OCI-LY7 (cell line): ENCODE measurements around the gene FCN1. TPM values are rescaled to one million over a fixed set of nuclear protein-coding genes. Genes with fewer than 3 reads are reported as not detected.
A peak's percentile ranks its signal among the peaks of the same experiment; 100 is the strongest.

Source experiments
- BruUV-seq: library from RNA; stranded (reverse); fragments of 400-500 nt; replicated peaks from 2 replicates; lab custom pipeline; 2021; lab: Mats Ljungman, UMichigan
- CTCF ChIA-PET: fragments of 300-600 bp; sonication (Branson Sonifier 250); formaldehyde crosslinking; loops from one replicate; lab custom pipeline; 2022; ENCODE audit warnings: antibody characterized with exemption; ENCODE audit not compliant: unreplicated experiment; lab: Charles Lee
- POLR2A ChIA-PET: fragments of 300-600 bp; sonication (Branson Sonifier 250); formaldehyde crosslinking; loops from one replicate; lab custom pipeline; 2022; ENCODE audit warnings: antibody characterized with exemption; lab: Charles Lee
- DNase-seq: peaks from one replicate; pipeline ENCODE4 v3.0.0-alpha.2; 2015; ENCODE audit warnings: low spot score
- H2AFZ ChIP-seq: fragments of 200-600 bp; sonication (generic), shearing (Covaris generic); 2 replicates; pipeline ENCODE4 v1.6.1; 2014; ENCODE audit warnings: mild to moderate bottlenecking, antibody characterized with exemption, low read length, moderate library complexity
- H3K27ac ChIP-seq: fragments of 200-600 bp; sonication (generic); 2 replicates; pipeline ENCODE4 v1.5.1; 2014; ENCODE audit warnings: mixed run types, low read depth, mild to moderate bottlenecking, moderate library complexity, low read length, inconsistent platforms; ENCODE audit not compliant: poor library complexity, severe bottlenecking
- H3K36me3 ChIP-seq: fragments of 200-600 bp; sonication (generic); 2 replicates; pipeline ENCODE4 v1.6.1; 2014; ENCODE audit warnings: mild to moderate bottlenecking, antibody characterized with exemption, low read length, moderate library complexity, mixed read lengths; ENCODE audit not compliant: insufficient read depth
- H3K4me1 ChIP-seq: fragments of 200-600 bp; sonication (generic); 2 replicates; pipeline ENCODE4 v1.5.1; 2014; ENCODE audit warnings: mild to moderate bottlenecking, low read length; ENCODE audit not compliant: insufficient read depth, poor library complexity, severe bottlenecking
- H3K4me2 ChIP-seq: fragments of 200-600 bp; sonication (generic); 2 replicates; pipeline ENCODE4 v1.6.1; 2014; ENCODE audit warnings: mild to moderate bottlenecking, low read length
- H3K4me3 ChIP-seq: fragments of 200-600 bp; sonication (generic); 2 replicates; pipeline ENCODE4 v1.5.1; 2014; ENCODE audit warnings: mild to moderate bottlenecking, low read depth, low read length; ENCODE audit not compliant: poor library complexity, severe bottlenecking
- H3K79me2 ChIP-seq: fragments of 200-600 bp; sonication (generic); 2 replicates; pipeline ENCODE4 v1.6.1; 2016; ENCODE audit warnings: low read depth, mild to moderate bottlenecking, low read length, moderate library complexity, mixed read lengths; ENCODE audit not compliant: insufficient read depth
- H3K9me2 ChIP-seq: fragments of 200-600 bp; sonication (generic); 2 replicates; pipeline ENCODE4 v1.6.1; 2016; ENCODE audit warnings: mild to moderate bottlenecking, low read length, mixed read lengths; ENCODE audit not compliant: insufficient read depth
- H3K9me3 ChIP-seq: fragments of 200-600 bp; sonication (generic); 2 replicates; pipeline ENCODE4 v1.6.1; 2014; ENCODE audit warnings: mild to moderate bottlenecking, mixed run types, low read length, mixed read lengths
- H4K20me1 ChIP-seq: fragments of 200-600 bp; sonication (generic); 2 replicates; pipeline ENCODE4 v1.6.1; 2014; ENCODE audit warnings: mild to moderate bottlenecking, antibody characterized with exemption, low read length, moderate library complexity, mixed read lengths; ENCODE audit not compliant: insufficient read depth
- EZH2phosphoT487 ChIP-seq: fragments of 200-600 bp; sonication (generic); IDR thresholded peaks from 2 replicates; pipeline ENCODE4 v1.6.1; 2018; ENCODE audit warnings: low read depth, borderline replicate concordance, mild to moderate bottlenecking, mixed run types, antibody characterized with exemption, low read length, moderate library complexity, mixed read lengths
- intact Hi-C: fragments of 100-400 bp; cut with micrococcal nuclease; formaldehyde crosslinking; loops from one replicate; pipeline ENCODE4 v1.10.0; 2022; ENCODE audit not compliant: unreplicated experiment
- total RNA-seq, 2 experiments: library from RNA; depleted of rRNA in 1 of 2; stranded (reverse); fragments of >200 nt in 1 of 2; shearing (Covaris generic) in 1 of 2; gene quantifications; 2 replicates each; pipeline ENCODE4 v1.2.3, GENCODE V29; 2014 to 2022
- TF ChIP-seq, protein P1 (sequence below): fragments of 200-600 bp; sonication (generic); conservative IDR thresholded peaks from 2 replicates; pipeline ENCODE4 v1.5.1; 2014; ENCODE audit warnings: mild to moderate bottlenecking, antibody characterized with exemption, low read length, moderate library complexity, mixed read lengths

The FCN1 gene
- total RNA-seq, 2 experiments from 2014 or later: 0.19 to 0.30 TPM

DNA sequence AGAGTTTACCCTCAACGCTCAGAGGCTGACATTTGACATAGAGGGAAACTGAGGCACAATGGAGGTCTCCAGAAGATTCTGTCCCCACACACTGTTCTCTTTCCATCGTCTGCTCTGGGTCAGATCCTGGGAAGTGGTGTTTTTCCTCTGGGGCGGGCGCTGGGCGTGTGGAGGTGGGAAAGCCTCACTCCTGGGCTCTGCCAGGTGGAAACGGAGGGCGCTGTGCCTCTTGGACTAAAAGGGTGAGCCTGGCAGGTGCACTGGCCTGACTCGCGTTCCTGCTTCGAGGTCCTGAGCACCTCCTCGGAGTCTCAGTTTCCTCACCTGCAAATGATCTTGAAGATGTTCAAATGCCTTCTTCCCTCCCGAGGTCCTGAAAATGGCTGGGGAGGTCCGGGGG, 25.7 kb upstream of the FCN1 start:
- POLR2A ChIA-PET: no interaction called here

DNA sequence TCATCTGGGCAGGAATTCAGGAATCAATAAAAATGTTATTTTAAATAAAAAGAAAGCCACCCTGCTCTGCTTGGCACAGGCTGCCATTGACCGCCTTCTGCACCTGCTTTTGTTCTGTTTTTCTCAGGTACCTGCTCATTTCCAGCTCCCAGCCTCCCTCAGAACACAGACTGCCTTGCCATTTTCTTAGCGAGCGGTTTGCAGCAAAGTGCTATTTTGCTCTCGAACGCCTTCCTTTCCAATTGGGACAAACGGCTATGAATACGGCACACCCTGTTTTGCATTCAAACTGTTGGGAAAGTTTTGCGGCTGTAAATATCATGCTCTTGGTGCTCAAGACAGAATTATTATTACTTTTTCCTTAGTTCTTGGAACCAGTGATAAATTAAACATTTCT, 25.1 kb upstream of the FCN1 start:
- DNase-seq: no peak
- Histone ChIP-seq H3K4me3 (no peak overlapping the region), H3K4me2 (0 out of 2 replicates have a peak overlapping the region, but pooled peaks have one; percentile 25), H3K36me3 (no peaks in the 10 kb centered on the region), H4K20me1 (no peaks in the 10 kb centered on the region), H3K9me3 (no peaks in the 10 kb centered on the region), H3K27ac (no peak overlapping the region), H3K79me2 (no peaks in the 10 kb centered on the region), H3K4me1 (peaks cover 32% of the 10 kb centered on the region), H3K9me2 (no peaks in the 10 kb centered on the region), H2AFZ (no peak overlapping the region)
- ChIA-PET POLR2A (no interaction called here), CTCF (no interaction called here)
- no peak for TF ChIP-seq EZH2phosphoT487
- TF ChIP-seq, protein P1, sequence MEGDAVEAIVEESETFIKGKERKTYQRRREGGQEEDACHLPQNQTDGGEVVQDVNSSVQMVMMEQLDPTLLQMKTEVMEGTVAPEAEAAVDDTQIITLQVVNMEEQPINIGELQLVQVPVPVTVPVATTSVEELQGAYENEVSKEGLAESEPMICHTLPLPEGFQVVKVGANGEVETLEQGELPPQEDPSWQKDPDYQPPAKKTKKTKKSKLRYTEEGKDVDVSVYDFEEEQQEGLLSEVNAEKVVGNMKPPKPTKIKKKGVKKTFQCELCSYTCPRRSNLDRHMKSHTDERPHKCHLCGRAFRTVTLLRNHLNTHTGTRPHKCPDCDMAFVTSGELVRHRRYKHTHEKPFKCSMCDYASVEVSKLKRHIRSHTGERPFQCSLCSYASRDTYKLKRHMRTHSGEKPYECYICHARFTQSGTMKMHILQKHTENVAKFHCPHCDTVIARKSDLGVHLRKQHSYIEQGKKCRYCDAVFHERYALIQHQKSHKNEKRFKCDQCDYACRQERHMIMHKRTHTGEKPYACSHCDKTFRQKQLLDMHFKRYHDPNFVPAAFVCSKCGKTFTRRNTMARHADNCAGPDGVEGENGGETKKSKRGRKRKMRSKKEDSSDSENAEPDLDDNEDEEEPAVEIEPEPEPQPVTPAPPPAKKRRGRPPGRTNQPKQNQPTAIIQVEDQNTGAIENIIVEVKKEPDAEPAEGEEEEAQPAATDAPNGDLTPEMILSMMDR: no peak
- BruUV-seq: no TSS peak
- intact Hi-C loops: no loop called here

More for the DNA sequence above, 25.7 kb upstream of the FCN1 start:
- no peak for DNase-seq
- Histone ChIP-seq H3K79me2 (no peaks in the 10 kb centered on the region), H3K9me3 (no peaks in the 10 kb centered on the region), H4K20me1 (no peaks in the 10 kb centered on the region), H3K9me2 (no peaks in the 10 kb centered on the region), H3K4me1 (peaks cover 29% of the 10 kb centered on the region), H3K36me3 (no peaks in the 10 kb centered on the region), H3K4me2 (no peak overlapping the region), H2AFZ (no peak overlapping the region), H3K4me3 (no peak overlapping the region), H3K27ac (no peak overlapping the region)
- TF ChIP-seq, protein P1: no peak
- no peak for TF ChIP-seq EZH2phosphoT487
- CTCF ChIA-PET: no interaction called here
- intact Hi-C loops: no loop called here
- BruUV-seq: no TSS peak

DNA sequence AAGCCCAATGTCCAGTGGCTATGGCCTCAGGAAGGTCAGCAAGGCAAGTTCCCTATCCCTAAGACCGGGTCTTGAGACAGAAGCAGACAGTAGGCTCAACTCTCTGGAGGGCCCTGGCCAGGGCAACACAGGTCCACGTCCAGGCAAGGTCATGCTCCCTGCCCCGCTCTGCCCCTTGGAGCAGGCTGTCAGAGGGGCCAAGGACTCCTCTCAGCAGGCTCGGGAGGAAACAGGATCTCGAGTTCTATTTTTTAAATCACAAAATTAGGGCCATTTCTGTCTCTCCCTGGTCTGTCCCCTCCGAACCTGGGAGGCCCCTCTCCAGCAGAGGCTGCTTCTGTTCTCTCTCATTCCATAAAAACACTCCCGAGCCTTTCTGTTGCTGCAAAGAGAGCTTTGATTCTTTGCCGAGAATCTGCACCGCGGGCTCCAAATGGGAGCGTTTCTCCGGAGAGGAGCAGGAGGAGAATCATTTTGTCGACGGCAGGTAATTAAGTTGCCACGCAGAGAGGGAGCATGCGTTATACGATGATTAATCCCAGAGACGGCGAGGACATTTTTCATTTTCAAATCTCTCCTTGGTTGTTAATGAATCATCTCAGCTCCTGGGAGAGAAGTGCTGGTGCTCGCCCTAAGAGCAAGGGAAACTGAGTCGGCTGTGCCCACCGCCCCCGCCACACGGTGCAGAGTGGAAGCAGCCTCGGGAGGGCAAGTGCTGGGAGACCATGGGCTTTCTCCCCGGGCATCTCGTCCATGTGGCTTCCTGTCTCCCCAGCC, 24.5 kb upstream of the FCN1 start:
- Histone ChIP-seq H2AFZ (no peak overlapping the region), H3K4me2 (no peak overlapping the region), H3K9me3 (no peaks in the 10 kb centered on the region), H3K79me2 (no peaks in the 10 kb centered on the region), H3K9me2 (no peaks in the 10 kb centered on the region), H3K36me3 (no peaks in the 10 kb centered on the region), H3K4me1 (peaks cover 33% of the 10 kb centered on the region), H3K27ac (no peak overlapping the region), H4K20me1 (no peaks in the 10 kb centered on the region), H3K4me3 (no peak overlapping the region)
- ChIA-PET POLR2A (no interaction called here), CTCF (no interaction called here)
- TF ChIP-seq, protein P1: no peak
- no peak for TF ChIP-seq EZH2phosphoT487
- DNase-seq: no peak
- BruUV-seq: no TSS peak
- intact Hi-C loops: no loop called here
